HepG2 (cell line): ENCODE measurements around the gene S100A16. TPM values are rescaled to one million over a fixed set of nuclear protein-coding genes. Genes with fewer than 3 reads are reported as not detected.
A peak's percentile ranks its signal among the peaks of the same experiment; 100 is the strongest.

Source experiments
- AGO2 ChIP-seq: fragments of 200-400 bp; formaldehyde crosslinking; optimal IDR thresholded peaks from 2 replicates; pipeline ENCODE3; 2017; ENCODE audit warnings: mild to moderate bottlenecking, low read depth, low read length, moderate library complexity
- EZH2 ChIP-seq: conservative IDR thresholded peaks from 2 replicates; pipeline ENCODE4 v1.6.1; 2012; ENCODE audit warnings: mild to moderate bottlenecking, low read depth, low read length, moderate library complexity
- FOXA1 ChIP-seq, 2 experiments: fragments of 450-650 bp in 1 of 2; sonication (generic) in 1 of 2; formaldehyde crosslinking in 1 of 2; IDR thresholded peaks; 2 replicates each; pipeline versions ENCODE4 v1.4.0 to v1.6.1; 2016 to 2020; ENCODE audit warnings: missing genetic modification reagents in 1 of 2
- FOXM1 ChIP-seq: sonication (generic); formaldehyde crosslinking; IDR thresholded peaks from 2 replicates; pipeline ENCODE4 v1.5.0; 2020; ENCODE audit warnings: missing genetic modification reagents
- HIC2 ChIP-seq: sonication (generic); formaldehyde crosslinking; IDR thresholded peaks from 2 replicates; pipeline ENCODE4 v1.9.0; 2022; ENCODE audit warnings: low read depth, missing genetic modification reagents
- KAT8 ChIP-seq: IDR thresholded peaks from 2 replicates; pipeline ENCODE4 v1.6.1; 2016; ENCODE audit warnings: missing genetic modification reagents, missing compliant biosample characterization
- NRL ChIP-seq: sonication (generic); formaldehyde crosslinking; IDR thresholded peaks from 2 replicates; pipeline ENCODE4 v1.5.0; 2020; ENCODE audit warnings: missing genetic modification reagents, mild to moderate bottlenecking, moderate library complexity, borderline replicate concordance
- POLR2G ChIP-seq: fragments of 200-400 bp; formaldehyde crosslinking; IDR thresholded peaks from 2 replicates; pipeline ENCODE4 v1.6.1; 2018; ENCODE audit warnings: mild to moderate bottlenecking, low read depth, low read length, moderate library complexity
- RBFOX2 ChIP-seq: fragments of 200-400 bp; formaldehyde crosslinking; IDR thresholded peaks from 2 replicates; pipeline ENCODE4 v1.6.1; 2017; ENCODE audit warnings: low read depth, mild to moderate bottlenecking, low read length
- TP53 ChIP-seq: sonication (generic); formaldehyde crosslinking; conservative IDR thresholded peaks from 2 replicates; pipeline ENCODE4 v1.4.0; 2020; ENCODE audit warnings: missing genetic modification reagents
- ZFYVE20 ChIP-seq: sonication (generic); formaldehyde crosslinking; IDR thresholded peaks from 2 replicates; pipeline ENCODE4 v1.8.0; 2023; ENCODE audit warnings: low read depth, mild to moderate bottlenecking, moderate library complexity, missing genetic modification reagents, borderline replicate concordance
- ZNF431 ChIP-seq: sonication (generic); formaldehyde crosslinking; IDR thresholded peaks from 2 replicates; pipeline ENCODE4 v1.9.0; 2022; ENCODE audit warnings: missing genetic modification reagents, low read depth, mild to moderate bottlenecking, borderline replicate concordance
- polyA plus RNA-seq, 8 experiments: library from polyadenylated mRNA; depleted of rRNA in 3 of 8; stranded (reverse) in 7 of 8; unstranded in 1 of 8; fragments of >200 nt; fragmentation: Illumina TruSeq in 4 of 8; extraction: Trizol in 4 of 8; gene quantifications; 2 replicates each; pipeline versions ENCODE4 v1.2.1 to v1.2.3, GENCODE V29; 2011 to 2016; ENCODE audit warnings: low read depth in 4 of 8, missing spikeins in 1 of 8, mixed read lengths in 1 of 8; ENCODE audit not compliant: insufficient read depth in 1 of 8
- total RNA-seq, 5 experiments: library from RNA; depleted of rRNA; stranded (reverse); fragments of >200 nt; fragmentation: Illumina TruSeq; extraction: Trizol; gene quantifications; 2 replicates each; pipeline ENCODE4 v1.2.3, GENCODE V29; 2016; ENCODE audit warnings: low read depth in 1 of 5

The S100A16 gene
- total and polyA plus RNA-seq, 2 of the 13 experiments (the other 11 are each of a cell fraction or from before 2014, with no cell fraction given) = 46.0 to 195 TPM

GRCh38 chr1:153628638-153629342 is 15.9 kb upstream of the S100A16 start (continued):
- TF ChIP-seq FOXA1 (IDR thresholded peaks at IDR 0.05) = no peak
- no peak for TF ChIP-seq FOXA1 (CRISPR knock-in tag; IDR thresholded peaks at IDR 0.05)
- no peak for TF ChIP-seq ZFYVE20 (CRISPR knock-in tag)
- TF ChIP-seq EZH2 = no peak
- TF ChIP-seq KAT8 (CRISPR knock-in tag) = 0 out of 2 replicates have a peak, but pooled peaks have one; percentile 10
- TF ChIP-seq AGO2 = peak; percentile 40
- TF ChIP-seq POLR2G = 0 out of 2 replicates have a peak, but pooled peaks have one; percentile 49
- no peak for TF ChIP-seq HIC2
- TF ChIP-seq ZNF431 (CRISPR knock-in tag) = no peak
- TF ChIP-seq RBFOX2 = peak; percentile 52; the same call in 1 of the 2 replicates
- TF ChIP-seq FOXM1 (CRISPR knock-in tag) = no peak
- no peak for TF ChIP-seq TP53 (CRISPR knock-in tag)
- 0 out of 2 replicates have a peak, but pooled peaks have one; percentile 7 for TF ChIP-seq NRL
